Neural cell (in vitro differentiated cells): Measurements from ENCODE around the gene CNTNAP2. TPM values are rescaled to one million over a fixed set of nuclear protein-coding genes. Genes with fewer than 3 reads are reported as not detected.
"Not testable (repeated sequence)": the region's sequence is repeated elsewhere in the genome, so short reads cannot be mapped to it uniquely, and the experiment has no call there.

Source experiments
- H2AFZ ChIP-seq: fragments of 200-600, 300-800 bp; sonication (generic), shearing (Covaris generic); 2 replicates; pipeline ENCODE4 v1.6.0; 2014; ENCODE audit warnings: low read depth, mild to moderate bottlenecking, antibody characterized with exemption, low read length, moderate library complexity
- H3F3A ChIP-seq: fragments of 200-600 bp; shearing (Covaris generic); 2 replicates; pipeline ENCODE4 v1.6.1; 2016; ENCODE audit warnings: mild to moderate bottlenecking, moderate library complexity, mixed read lengths, antibody characterized with exemption, low read length; ENCODE audit not compliant: insufficient read depth, poor library complexity, severe bottlenecking
- H3K27ac ChIP-seq: fragments of 200-600, 300-800 bp; sonication (generic), shearing (Covaris generic); 2 replicates; pipeline ENCODE4 v1.5.1; 2014; ENCODE audit warnings: mild to moderate bottlenecking, low read length, moderate library complexity
- H3K27me3 ChIP-seq: fragments of 300-800, 200-600 bp; sonication (generic), shearing (Covaris generic); 2 replicates; pipeline ENCODE4 v1.6.0; 2014; ENCODE audit warnings: mild to moderate bottlenecking, low read depth, low read length, moderate library complexity; ENCODE audit not compliant: insufficient read depth
- H3K36me3 ChIP-seq: fragments of 300-800, 200-600 bp; sonication (generic), shearing (Covaris generic); 2 replicates; pipeline ENCODE4 v1.5.1; 2014; ENCODE audit warnings: mild to moderate bottlenecking, antibody characterized with exemption, low read length, moderate library complexity; ENCODE audit not compliant: insufficient read depth
- H3K4me2 ChIP-seq: fragments of 300-800, 200-600 bp; sonication (generic), shearing (Covaris generic); 2 replicates; pipeline ENCODE4 v1.6.0; 2014; ENCODE audit warnings: mild to moderate bottlenecking, low read length
- H3K4me3 ChIP-seq: fragments of 300-800, 200-600 bp; sonication (generic), shearing (Covaris generic); 2 replicates; pipeline ENCODE4 v1.5.1; 2014; ENCODE audit warnings: mild to moderate bottlenecking, low read length, moderate library complexity
- H3K79me2 ChIP-seq: fragments of 200-600 bp; shearing (Covaris generic); replicated peaks from 2 replicates; pipeline ENCODE4 v1.6.0; 2014; ENCODE audit warnings: mild to moderate bottlenecking, low read length, moderate library complexity; ENCODE audit not compliant: insufficient read depth
- H3K9ac ChIP-seq: fragments of 300-800, 200-600 bp; sonication (generic), shearing (Covaris generic); 2 replicates; pipeline ENCODE4 v1.6.1; 2016; ENCODE audit warnings: mild to moderate bottlenecking, low read length, mixed read lengths
- H3K9me2 ChIP-seq: fragments of 200-600 bp; shearing (Covaris generic); 2 replicates; pipeline ENCODE4 v1.6.1; 2016; ENCODE audit warnings: mild to moderate bottlenecking, low read length, mixed read lengths; ENCODE audit not compliant: insufficient read depth
- H3K9me3 ChIP-seq: fragments of 200-600, 300-800 bp; sonication (generic), shearing (Covaris generic); 2 replicates; pipeline ENCODE4 v1.6.1; 2016; ENCODE audit warnings: mild to moderate bottlenecking, mixed run types, low read length, moderate library complexity, mixed read lengths
- H4K20me1 ChIP-seq: fragments of 200-600 bp; shearing (Covaris generic); 2 replicates; pipeline ENCODE4 v1.6.1; 2016; ENCODE audit warnings: mild to moderate bottlenecking, mixed run types; ENCODE audit not compliant: insufficient read depth
- EP300 ChIP-seq: fragments of 450-650 bp; conservative IDR thresholded peaks from 2 replicates; pipeline ENCODE4 v1.6.1; 2014; ENCODE audit warnings: antibody characterized with exemption, mild to moderate bottlenecking, moderate library complexity; ENCODE audit not compliant: poor library complexity, severe bottlenecking
- EZH2 ChIP-seq: fragments of 200-600, 300-800 bp; shearing (Covaris generic), sonication (generic); IDR thresholded peaks from 2 replicates; pipeline ENCODE4 v1.6.1; 2014; ENCODE audit warnings: antibody characterized with exemption, low read length, borderline replicate concordance, mild to moderate bottlenecking; ENCODE audit not compliant: insufficient read depth, poor library complexity, severe bottlenecking
- MXI1 ChIP-seq: fragments of 450-650 bp; conservative IDR thresholded peaks from 2 replicates; pipeline ENCODE4 v1.6.1; 2014; ENCODE audit warnings: antibody characterized with exemption, mild to moderate bottlenecking; ENCODE audit not compliant: poor library complexity, severe bottlenecking
- POLR2AphosphoS5 ChIP-seq: IDR thresholded peaks from 2 replicates; pipeline ENCODE4 v1.6.1; 2012
- RAD21 ChIP-seq: fragments of 450-650 bp; conservative IDR thresholded peaks from 2 replicates; pipeline ENCODE4 v1.6.1; 2014; ENCODE audit warnings: antibody characterized with exemption, mild to moderate bottlenecking, moderate library complexity
- REST ChIP-seq: IDR thresholded peaks from 2 replicates; pipeline ENCODE4 v1.6.1; 2012; ENCODE audit warnings: borderline replicate concordance
- SMC3 ChIP-seq: fragments of 450-650 bp; conservative IDR thresholded peaks from 2 replicates; pipeline ENCODE4 v1.6.1; 2014; ENCODE audit warnings: antibody characterized with exemption, mild to moderate bottlenecking, moderate library complexity; ENCODE audit not compliant: poor library complexity
- TAF1 ChIP-seq: IDR thresholded peaks from 2 replicates; pipeline ENCODE4 v1.6.1; 2012; ENCODE audit warnings: low read depth
- polyA plus RNA-seq: library from polyadenylated mRNA; depleted of rRNA; stranded (reverse); fragments of >200 nt; gene quantifications from 2 replicates; pipeline ENCODE4 v1.2.3, GENCODE V29; 2014
- TF ChIP-seq, protein P1 (sequence below): fragments of 450-650 bp; IDR thresholded peaks from 2 replicates; pipeline ENCODE4 v1.5.1; 2014; ENCODE audit warnings: antibody characterized with exemption, mild to moderate bottlenecking, moderate library complexity; ENCODE audit not compliant: poor library complexity, severe bottlenecking

Gene CNTNAP2
- polyA plus RNA-seq, 1 donor from 2014 or later: 276 TPM

GRCh38 chr7:148296994-148297644, 2180.5 kb downstream of the CNTNAP2 start:
- Histone ChIP-seq H3K4me2 (no peak overlapping the region), H3K9ac (no peak overlapping the region), H4K20me1 (no peaks in the 10 kb centered on the region), H3K4me3 (no peak overlapping the region), H3K79me2 (no peaks in the 10 kb centered on the region), H3K27ac (no peak overlapping the region), H3F3A (no peaks in the 10 kb centered on the region), H3K36me3 (no peaks in the 10 kb centered on the region), H2AFZ (no peak overlapping the region), H3K9me3 (no peaks in the 10 kb centered on the region), H3K9me2 (no peaks in the 10 kb centered on the region), H3K27me3 (no peaks in the 10 kb centered on the region)
- TF ChIP-seq EZH2 (no peak), RAD21 (no peak), TAF1 (no peak), REST (no peak)

- not testable (repeated sequence) for H3K4me3 ChIP-seq, H3K4me2 ChIP-seq, H3F3A ChIP-seq, H3K9ac ChIP-seq, H2AFZ ChIP-seq, H3K9me2 ChIP-seq, H3K36me3 ChIP-seq, H3K27me3 ChIP-seq, H4K20me1 ChIP-seq, H3K9me3 ChIP-seq, H3K79me2 ChIP-seq, H3K27ac ChIP-seq
Measured at GRCh38 chr7:148298768-148299167, 2182.2 kb downstream of the CNTNAP2 start.

DNA sequence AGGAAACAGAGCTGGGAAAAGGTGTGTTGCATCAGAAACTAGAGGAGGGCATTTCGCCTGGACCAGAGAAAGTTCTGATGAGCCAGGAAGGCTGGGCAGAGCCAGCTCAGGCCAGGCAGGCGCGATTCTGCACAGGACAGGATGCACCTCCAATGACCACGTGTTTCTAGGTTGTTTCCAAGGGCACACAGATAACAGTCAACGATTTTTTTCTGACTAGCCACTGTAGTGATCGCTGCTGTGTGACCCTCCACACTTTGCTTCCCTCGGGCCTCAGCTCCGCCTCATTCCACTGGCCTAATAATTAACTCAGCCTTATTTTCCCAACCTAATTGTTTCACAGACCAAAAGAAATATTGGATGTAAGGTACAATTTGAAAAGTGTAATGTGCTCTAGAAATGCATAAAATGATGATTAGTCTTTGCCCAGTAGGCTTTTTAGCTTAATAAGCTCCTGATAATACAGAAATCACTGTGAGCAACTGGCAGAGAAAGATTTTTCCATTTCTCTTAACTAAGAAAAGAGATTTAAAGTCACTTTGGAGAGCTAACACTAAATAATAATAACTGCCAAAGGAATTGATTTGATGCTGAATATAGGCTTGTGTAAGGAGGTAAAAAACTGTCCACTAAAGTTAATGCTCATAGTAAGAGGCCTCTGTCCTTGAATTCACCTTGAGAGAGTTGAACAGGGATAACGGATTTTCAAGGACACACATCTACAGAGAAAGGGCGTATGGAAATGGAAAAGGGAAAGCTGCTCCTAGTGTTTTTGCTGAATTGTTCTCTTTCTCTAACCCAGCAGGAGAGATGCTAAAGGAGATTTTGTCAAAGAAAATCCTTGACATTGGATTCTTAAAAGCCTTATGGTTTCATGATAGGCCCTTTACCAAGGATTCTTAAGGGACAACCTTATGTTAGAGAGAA, 2183.0 kb downstream of the CNTNAP2 start:
- no peaks in the 10 kb centered on the region for H3K9me2 ChIP-seq
- H3K9ac ChIP-seq: no peak overlapping the region
- no peaks in the 10 kb centered on the region for H3K9me3 ChIP-seq
- no peaks in the 10 kb centered on the region for H3K27me3 ChIP-seq
- H3K27ac ChIP-seq: no peak overlapping the region
- no peaks in the 10 kb centered on the region for H3K36me3 ChIP-seq
- H3K79me2 ChIP-seq: no peaks in the 10 kb centered on the region
- no peak overlapping the region for H3K4me3 ChIP-seq
- no peaks in the 10 kb centered on the region for H3F3A ChIP-seq
- no peak overlapping the region for H2AFZ ChIP-seq
- H3K4me2 ChIP-seq: no peak overlapping the region
- H4K20me1 ChIP-seq: no peaks in the 10 kb centered on the region
- TF ChIP-seq EZH2: no peak
- TF ChIP-seq MXI1: no peak
- TF ChIP-seq POLR2AphosphoS5: no peak
- no peak for TF ChIP-seq RAD21
- TF ChIP-seq REST: no peak
- TF ChIP-seq SMC3: no peak
- no peak for TF ChIP-seq TAF1
- TF ChIP-seq, protein P1, sequence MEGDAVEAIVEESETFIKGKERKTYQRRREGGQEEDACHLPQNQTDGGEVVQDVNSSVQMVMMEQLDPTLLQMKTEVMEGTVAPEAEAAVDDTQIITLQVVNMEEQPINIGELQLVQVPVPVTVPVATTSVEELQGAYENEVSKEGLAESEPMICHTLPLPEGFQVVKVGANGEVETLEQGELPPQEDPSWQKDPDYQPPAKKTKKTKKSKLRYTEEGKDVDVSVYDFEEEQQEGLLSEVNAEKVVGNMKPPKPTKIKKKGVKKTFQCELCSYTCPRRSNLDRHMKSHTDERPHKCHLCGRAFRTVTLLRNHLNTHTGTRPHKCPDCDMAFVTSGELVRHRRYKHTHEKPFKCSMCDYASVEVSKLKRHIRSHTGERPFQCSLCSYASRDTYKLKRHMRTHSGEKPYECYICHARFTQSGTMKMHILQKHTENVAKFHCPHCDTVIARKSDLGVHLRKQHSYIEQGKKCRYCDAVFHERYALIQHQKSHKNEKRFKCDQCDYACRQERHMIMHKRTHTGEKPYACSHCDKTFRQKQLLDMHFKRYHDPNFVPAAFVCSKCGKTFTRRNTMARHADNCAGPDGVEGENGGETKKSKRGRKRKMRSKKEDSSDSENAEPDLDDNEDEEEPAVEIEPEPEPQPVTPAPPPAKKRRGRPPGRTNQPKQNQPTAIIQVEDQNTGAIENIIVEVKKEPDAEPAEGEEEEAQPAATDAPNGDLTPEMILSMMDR: no peak
- no peak for TF ChIP-seq EP300
